Heart left ventricle (tissue), 13 donors: Measurements from ENCODE around the gene CD226.

Source experiments
- POLR2A ChIP-seq, 2 donors: fragments of 450-650 bp; IDR thresholded peaks; one replicate each; pipeline ENCODE4 v1.6.1; 2017; ENCODE audit warnings: antibody characterized with exemption in 2 of 2, mild to moderate bottlenecking in 2 of 2, moderate library complexity in 2 of 2
- TF ChIP-seq, protein P1 (sequence below), 12 donors: fragments of 200-600 bp; sonication (generic) in 4 of 12; IDR thresholded peaks; one replicate each; pipeline versions ENCODE4 v1.5.0 to v1.8.0; 2018 to 2022; ENCODE audit warnings: antibody characterized with exemption in 12 of 12, mild to moderate bottlenecking in 5 of 12
- donor health status: ischemic (EF 13 %, LVEDD 7.1; RV severe dilation, severe dysfunction).
- donor health status: DM: no; HTN: yes; CAD: no.
- donor health status: DM: no; HTN: no; CAD: no.
- donor health status: ischemic (EF 25% LVEDD 6.9; RV normal size, moderate dysfunction).
- donor health status: ischemic (EF 25% LVEDD 5.7; RV mildly dilated, moderate dysfunction).
- donor health status: ischemic (EF 35%, LVEDD 5.7; RV mildly dilated, moderate dysfunction).
- donor health status: nonischemic (EF 11% LVEDD 7.7; RV severe dilation, severe dysfunction).
- donor health status: DM: yes; HTN: yes; CAD: no.
- donor health status: PGD.
- donor health status: ischemic (EF 29% LVEDD 5.4; RV normal size, mild dysfunction).
- donor health status: nonischemic (EF 23%, LVEDD 6.1; RV moderate dilation, normal function).

DNA sequence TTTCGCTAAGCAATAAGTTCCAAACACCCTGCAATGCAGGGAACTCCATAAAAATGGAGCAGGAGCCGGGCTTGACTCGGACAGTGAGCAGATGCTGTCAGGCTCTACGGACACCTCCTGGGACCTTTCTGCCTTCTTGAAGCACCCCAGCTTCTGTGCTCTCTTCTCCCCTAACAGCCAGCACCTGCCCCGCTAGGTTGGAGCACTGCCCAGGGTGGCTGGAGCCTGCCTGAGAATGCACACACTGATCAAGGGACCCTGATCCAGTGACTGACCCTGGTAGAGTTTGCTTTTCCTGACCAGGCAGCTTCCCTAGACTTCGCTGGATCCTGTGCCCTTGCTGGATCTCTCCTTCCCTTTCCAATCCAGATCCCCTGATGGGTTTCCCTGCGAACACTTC is 40.9 kb downstream of the CD226 start:
- TF ChIP-seq, protein P1, sequence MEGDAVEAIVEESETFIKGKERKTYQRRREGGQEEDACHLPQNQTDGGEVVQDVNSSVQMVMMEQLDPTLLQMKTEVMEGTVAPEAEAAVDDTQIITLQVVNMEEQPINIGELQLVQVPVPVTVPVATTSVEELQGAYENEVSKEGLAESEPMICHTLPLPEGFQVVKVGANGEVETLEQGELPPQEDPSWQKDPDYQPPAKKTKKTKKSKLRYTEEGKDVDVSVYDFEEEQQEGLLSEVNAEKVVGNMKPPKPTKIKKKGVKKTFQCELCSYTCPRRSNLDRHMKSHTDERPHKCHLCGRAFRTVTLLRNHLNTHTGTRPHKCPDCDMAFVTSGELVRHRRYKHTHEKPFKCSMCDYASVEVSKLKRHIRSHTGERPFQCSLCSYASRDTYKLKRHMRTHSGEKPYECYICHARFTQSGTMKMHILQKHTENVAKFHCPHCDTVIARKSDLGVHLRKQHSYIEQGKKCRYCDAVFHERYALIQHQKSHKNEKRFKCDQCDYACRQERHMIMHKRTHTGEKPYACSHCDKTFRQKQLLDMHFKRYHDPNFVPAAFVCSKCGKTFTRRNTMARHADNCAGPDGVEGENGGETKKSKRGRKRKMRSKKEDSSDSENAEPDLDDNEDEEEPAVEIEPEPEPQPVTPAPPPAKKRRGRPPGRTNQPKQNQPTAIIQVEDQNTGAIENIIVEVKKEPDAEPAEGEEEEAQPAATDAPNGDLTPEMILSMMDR (IDR thresholded peaks at IDR 0.05): no peak
- no peak for TF ChIP-seq POLR2A (IDR thresholded peaks at IDR 0.05)
